IMR-90 (cell line): ENCODE measurements around the gene UBTD1. TPM values are rescaled to one million over a fixed set of nuclear protein-coding genes. Genes with fewer than 3 reads are reported as not detected.
A peak's percentile ranks its signal among the peaks of the same experiment; 100 is the strongest.

ENCODE experiments used
- ATAC-seq: fragments of 200-7000 bp; cut with Tn5 transposase; 2 replicates; pipeline ENCODE4 v1.9.1; 2020; ENCODE audit warnings: low read depth, mild to moderate bottlenecking, moderate library complexity
- BruUV-seq: library from RNA; stranded (reverse); fragments of 400-500 nt; replicated peaks from 2 replicates; lab custom pipeline; 2021; lab: Mats Ljungman, UMichigan
- CTCF ChIA-PET: fragments of 300-600 bp; formaldehyde crosslinking; extraction: SDS; loops from one replicate; lab custom pipeline; 2021; ENCODE audit warnings: antibody characterized with exemption; lab: Yijun Ruan, JAX
- POLR2A ChIA-PET: fragments of 300-600 bp; sonication (Branson Sonifier 250); formaldehyde crosslinking; loops from one replicate; lab custom pipeline; 2022; ENCODE audit warnings: antibody characterized with exemption; ENCODE audit not compliant: unreplicated experiment; lab: Charles Lee
- DNase-seq: peaks from one replicate; pipeline ENCODE4 v3.0.0; 2013
- H2AFZ ChIP-seq: replicated peaks from 2 replicates; pipeline ENCODE3; 2013; ENCODE audit warnings: low read length, mild to moderate bottlenecking; ENCODE audit not compliant: poor library complexity
- H2AK5ac ChIP-seq: 2 replicates; pipeline ENCODE4 v1.6.1; 2013; ENCODE audit warnings: low read depth, low read length, inconsistent platforms
- H2AK9ac ChIP-seq: replicated peaks from 2 replicates; pipeline ENCODE3; 2013; ENCODE audit warnings: mild to moderate bottlenecking, low read depth, low read length, moderate library complexity; ENCODE audit not compliant: poor library complexity
- H2BK120ac ChIP-seq: 2 replicates; pipeline ENCODE4 v1.6.1; 2013; ENCODE audit warnings: low read depth, low read length, inconsistent platforms
- H2BK15ac ChIP-seq: 3 replicates; pipeline ENCODE4 v1.6.1; 2013; ENCODE audit warnings: low read depth, low read length, inconsistent platforms
- H2BK20ac ChIP-seq: 2 replicates; pipeline ENCODE4 v1.6.1; 2013; ENCODE audit warnings: low read depth, mild to moderate bottlenecking, inconsistent platforms, low read length, moderate library complexity
- H2BK5ac ChIP-seq: 2 replicates; pipeline ENCODE4 v1.6.1; 2013; ENCODE audit warnings: mild to moderate bottlenecking, low read depth, low read length, inconsistent platforms; ENCODE audit not compliant: poor library complexity, severe bottlenecking
- H3K14ac ChIP-seq: replicated peaks from 2 replicates; pipeline ENCODE4 v1.6.1; 2013; ENCODE audit warnings: low read depth, low read length, inconsistent platforms
- H3K18ac ChIP-seq: 2 replicates; pipeline ENCODE4 v1.6.1; 2013; ENCODE audit warnings: low read depth, low read length, control low read depth
- H3K23ac ChIP-seq: 2 replicates; pipeline ENCODE4 v1.6.1; 2013; ENCODE audit warnings: low read depth, low read length, inconsistent platforms
- H3K27ac ChIP-seq: 2 replicates; pipeline ENCODE4 v1.5.1; 2013; ENCODE audit warnings: mild to moderate bottlenecking, control low read depth, low read length; ENCODE audit not compliant: insufficient read depth
- H3K27me3 ChIP-seq: 2 replicates; pipeline ENCODE4 v1.6.1; 2013; ENCODE audit warnings: low read length; ENCODE audit not compliant: control insufficient read depth, insufficient read depth
- H3K36me3 ChIP-seq: 2 replicates; pipeline ENCODE4 v1.6.1; 2013; ENCODE audit warnings: low read length, mixed read lengths; ENCODE audit not compliant: control insufficient read depth, insufficient read depth
- H3K4ac ChIP-seq: 2 replicates; pipeline ENCODE4 v1.6.1; 2013; ENCODE audit warnings: low read depth, low read length, inconsistent platforms
- H3K4me1 ChIP-seq: 2 replicates; pipeline ENCODE4 v1.6.1; 2013; ENCODE audit warnings: low read length, mixed read lengths; ENCODE audit not compliant: control insufficient read depth, insufficient read depth
- H3K4me2 ChIP-seq: 2 replicates; pipeline ENCODE4 v1.6.1; 2013; ENCODE audit warnings: low read depth, mild to moderate bottlenecking, control low read depth, low read length, moderate library complexity
- H3K4me3 ChIP-seq: 2 replicates; pipeline ENCODE4 v1.5.1; 2013; ENCODE audit warnings: low read depth, mild to moderate bottlenecking, control low read depth, low read length, moderate library complexity; ENCODE audit not compliant: insufficient read depth
- H3K56ac ChIP-seq: 2 replicates; pipeline ENCODE4 v1.6.1; 2013; ENCODE audit warnings: low read length, inconsistent platforms; ENCODE audit not compliant: insufficient read depth; ENCODE audit errors: extremely low read depth
- H3K79me1 ChIP-seq, 2 experiments: 2 replicates each; pipeline ENCODE4 v1.6.1; 2013; ENCODE audit warnings: low read length in 2 of 2, inconsistent platforms in 1 of 2, low read depth in 1 of 2
- H3K9ac ChIP-seq: 2 replicates; pipeline ENCODE4 v1.6.1; 2013; ENCODE audit warnings: low read depth, low read length, control low read depth
- H3K9me1 ChIP-seq: 2 replicates; pipeline ENCODE4 v1.6.1; 2013; ENCODE audit warnings: low read length, inconsistent platforms; ENCODE audit not compliant: insufficient read depth
- H3K9me3 ChIP-seq: 2 replicates; pipeline ENCODE4 v1.6.1; 2013; ENCODE audit warnings: low read length; ENCODE audit not compliant: control insufficient read depth, insufficient read depth
- H4K20me1 ChIP-seq: 2 replicates; pipeline ENCODE4 v1.6.1; 2013; ENCODE audit warnings: low read length, inconsistent platforms; ENCODE audit not compliant: insufficient read depth
- H4K5ac ChIP-seq: 2 replicates; pipeline ENCODE4 v1.6.1; 2013; ENCODE audit warnings: mild to moderate bottlenecking, low read depth, low read length, control low read depth
- H4K8ac ChIP-seq, 2 experiments: 2 replicates each; pipeline ENCODE4 v1.6.1; 2013; ENCODE audit warnings: low read depth in 2 of 2, low read length in 2 of 2, control low read depth in 1 of 2, inconsistent platforms in 1 of 2
- H4K91ac ChIP-seq: 2 replicates; pipeline ENCODE4 v1.6.1; 2013; ENCODE audit warnings: low read depth, low read length, inconsistent platforms; ENCODE audit not compliant: insufficient read depth
- BHLHE40 ChIP-seq: fragments of 150-350 bp; IDR thresholded peaks from 2 replicates; pipeline ENCODE4 v1.6.1; 2016; ENCODE audit warnings: mild to moderate bottlenecking, low read depth, low read length
- CEBPB ChIP-seq: IDR thresholded peaks from 2 replicates; pipeline ENCODE4 v1.6.1; 2012; ENCODE audit warnings: low read depth, low read length, improper control_type of control experiment
- CHD1 ChIP-seq: IDR thresholded peaks from 2 replicates; pipeline ENCODE4 v1.6.1; 2012; ENCODE audit warnings: low read depth, low read length, improper control_type of control experiment
- FOS ChIP-seq: fragments of 150-350 bp; IDR thresholded peaks from 2 replicates; pipeline ENCODE4 v1.6.1; 2016; ENCODE audit warnings: low read depth, low read length
- MAFK ChIP-seq: IDR thresholded peaks from 2 replicates; pipeline ENCODE4 v1.6.1; 2012; ENCODE audit warnings: low read depth, low read length, improper control_type of control experiment
- MAZ ChIP-seq: IDR thresholded peaks from 2 replicates; pipeline ENCODE4 v1.6.1; 2012; ENCODE audit warnings: low read depth, mild to moderate bottlenecking, low read length, improper control_type of control experiment, moderate library complexity, borderline replicate concordance
- MXI1 ChIP-seq: IDR thresholded peaks from 2 replicates; pipeline ENCODE4 v1.6.1; 2012; ENCODE audit warnings: low read depth, mild to moderate bottlenecking, low read length, moderate library complexity, borderline replicate concordance
- NFE2L2 ChIP-seq: fragments of 150-350 bp; IDR thresholded peaks from 2 replicates; pipeline ENCODE4 v1.6.1; 2016; ENCODE audit warnings: low read depth, mild to moderate bottlenecking, low read length
- POLR2A ChIP-seq: IDR thresholded peaks from 2 replicates; pipeline ENCODE4 v1.6.1; 2012; ENCODE audit warnings: mild to moderate bottlenecking, low read depth, low read length
- RAD21 ChIP-seq: IDR thresholded peaks from 2 replicates; pipeline ENCODE4 v1.6.1; 2012; ENCODE audit warnings: low read length, improper control_type of control experiment
- RCOR1 ChIP-seq: IDR thresholded peaks from 2 replicates; pipeline ENCODE4 v1.6.1; 2012; ENCODE audit warnings: mild to moderate bottlenecking, low read length, improper control_type of control experiment; ENCODE audit not compliant: insufficient replicate concordance
- RFX5 ChIP-seq: IDR thresholded peaks from 2 replicates; pipeline ENCODE4 v1.8.0; 2012; ENCODE audit warnings: low read depth, mild to moderate bottlenecking, low read length, moderate library complexity
- WGBS, 2 experiments: methylation state at CpG; one replicate each; pipeline versions ENCODE4 v1.1.5 to v1.1.7; 2013; ENCODE audit warnings: missing lambda C conversion rate in 2 of 2; ENCODE audit not compliant: insufficient read length in 1 of 2; ENCODE audit errors: extremely low coverage in 2 of 2; 5-methylcytosine and 5-hydroxymethylcytosine counted together
- dilution Hi-C: fragments of 300-500 bp; cut with HindIII; formaldehyde crosslinking; loops from one replicate; pipeline ENCODE4 v1.14.3; 2018; ENCODE audit warnings: low sequenced_read_pairs; ENCODE audit not compliant: unreplicated experiment
- in situ Hi-C: fragments of 300-500 bp; cut with MboI; formaldehyde crosslinking; loops from 3 replicates; pipeline ENCODE4 v1.14.3; 2019; ENCODE audit warnings: low sequenced_read_pairs, inconsistent platforms, mixed read lengths
- intact Hi-C: fragments of 100-400 bp; cut with micrococcal nuclease; formaldehyde crosslinking; loops from 2 replicates; pipeline ENCODE4 v1.10.0; 2022
- polyA plus RNA-seq, 3 experiments: library from polyadenylated mRNA; depleted of rRNA; stranded (reverse); fragments of >200 nt; gene quantifications; 2 replicates each; pipeline ENCODE4 v1.2.3, GENCODE V29; 2012; ENCODE audit warnings: low replicate concordance in 1 of 3
- total RNA-seq: library from RNA; depleted of rRNA; stranded (reverse); fragments of >200 nt; gene quantifications from 2 replicates; pipeline ENCODE4 v1.2.3, GENCODE V29; 2012
- TF ChIP-seq, protein P1 (sequence below): fragments of 150-350 bp; IDR thresholded peaks from 2 replicates; pipeline ENCODE4 v1.6.1; 2016; ENCODE audit warnings: low read depth, mild to moderate bottlenecking, low read length, moderate library complexity, borderline replicate concordance
- TF ChIP-seq, protein P2 (sequence below): fragments of 150-350 bp; IDR thresholded peaks from 2 replicates; pipeline ENCODE4 v1.6.1; 2017; ENCODE audit warnings: mild to moderate bottlenecking, antibody characterized with exemption, low read length, low read depth
- TF ChIP-seq, protein P3 (sequence below): conservative IDR thresholded peaks from 2 replicates; pipeline ENCODE4 v1.5.1; 2012; ENCODE audit warnings: mild to moderate bottlenecking, low read depth, low read length, improper control_type of control experiment

Gene UBTD1
- total and polyA plus RNA-seq, 2 of the 4 experiments (the other 2 are of a cell fraction): 21.9 to 44.9 TPM

DNA sequence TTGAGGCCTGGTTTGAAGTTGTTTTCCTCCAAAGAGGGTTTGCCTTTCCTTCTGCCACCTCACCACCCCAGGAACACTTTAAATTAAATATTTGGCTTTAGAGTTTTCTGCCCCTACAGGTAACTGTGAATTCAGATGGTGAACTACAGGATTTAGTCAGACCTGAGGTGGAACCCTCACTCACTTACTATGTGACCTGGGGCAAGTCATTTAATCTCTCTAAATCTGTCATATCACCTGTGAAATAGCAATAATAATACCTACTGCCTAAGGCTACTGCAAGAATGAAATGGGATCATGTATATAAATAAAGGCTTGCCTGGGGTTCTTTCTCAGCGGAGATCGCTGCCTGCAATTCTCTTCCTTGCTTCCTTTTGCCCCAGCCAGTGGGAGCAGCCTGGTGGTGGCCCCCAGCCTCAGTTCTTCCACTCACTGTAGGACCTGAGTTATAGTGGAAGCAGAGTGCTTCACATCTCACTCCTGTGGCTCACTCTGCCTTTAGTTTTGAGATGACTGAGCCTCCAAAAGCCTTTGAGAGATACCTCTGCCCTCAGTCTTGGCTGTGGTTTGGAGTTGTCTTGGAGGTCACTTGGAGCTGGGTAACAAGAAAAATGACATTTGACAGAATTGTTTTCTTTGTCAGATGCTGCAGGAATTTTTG is 67.7 kb downstream of the UBTD1 start:
- no peak overlapping the region for H3K4me2 ChIP-seq
- no peak overlapping the region; the same call in 1 of the 2 replicates for H2AK5ac ChIP-seq
- intact Hi-C loops: no loop called here
- dilution Hi-C loops: no loop called here
- H4K20me1 ChIP-seq: no peaks in the 10 kb centered on the region
- H3K9me1 ChIP-seq: no peaks in the 10 kb centered on the region
- in situ Hi-C loops: no loop called here
- no peak overlapping the region for H2BK5ac ChIP-seq
- no TSS peak for BruUV-seq
- no peak overlapping the region for H3K9ac ChIP-seq
- no peak overlapping the region for H2BK120ac ChIP-seq
- ChIA-PET POLR2A (no interaction called here), CTCF (interaction anchor here (0.7 kb wide), 1 partner anchor 64 kb away, joined by 3 read pairs; no protein-coding TSS in a partner anchor)
- H2AK9ac ChIP-seq: no peak overlapping the region
- no peak overlapping the region for H2BK15ac ChIP-seq
- no peak overlapping the region for H3K4ac ChIP-seq
- no peaks in the 10 kb centered on the region for H3K4me1 ChIP-seq
- no peak overlapping the region for H3K56ac ChIP-seq
- peak overlapping the region; percentile 41 for H2AFZ ChIP-seq
- ATAC-seq (no peak), DNase-seq (no peak)
- H4K8ac ChIP-seq: no peak overlapping the region
- H3K27ac ChIP-seq: no peak overlapping the region
- H3K27me3 ChIP-seq: no peaks in the 10 kb centered on the region
- H4K91ac ChIP-seq: no peak overlapping the region
- no peak overlapping the region for H4K5ac ChIP-seq
- no peak for TF ChIP-seq POLR2A
- TF ChIP-seq CEBPB: no peak
- no peak for TF ChIP-seq RCOR1
- no peak for TF ChIP-seq CHD1
- TF ChIP-seq RAD21: no peak
- no peak for TF ChIP-seq RFX5
- no peak for TF ChIP-seq MXI1
- TF ChIP-seq, protein P1, sequence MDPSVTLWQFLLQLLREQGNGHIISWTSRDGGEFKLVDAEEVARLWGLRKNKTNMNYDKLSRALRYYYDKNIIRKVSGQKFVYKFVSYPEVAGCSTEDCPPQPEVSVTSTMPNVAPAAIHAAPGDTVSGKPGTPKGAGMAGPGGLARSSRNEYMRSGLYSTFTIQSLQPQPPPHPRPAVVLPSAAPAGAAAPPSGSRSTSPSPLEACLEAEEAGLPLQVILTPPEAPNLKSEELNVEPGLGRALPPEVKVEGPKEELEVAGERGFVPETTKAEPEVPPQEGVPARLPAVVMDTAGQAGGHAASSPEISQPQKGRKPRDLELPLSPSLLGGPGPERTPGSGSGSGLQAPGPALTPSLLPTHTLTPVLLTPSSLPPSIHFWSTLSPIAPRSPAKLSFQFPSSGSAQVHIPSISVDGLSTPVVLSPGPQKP: no peak
- no peak for TF ChIP-seq NFE2L2
- TF ChIP-seq MAZ: no peak
- no peak for TF ChIP-seq FOS
- no peak for TF ChIP-seq MAFK
- no peak for TF ChIP-seq BHLHE40
- TF ChIP-seq, protein P2, sequence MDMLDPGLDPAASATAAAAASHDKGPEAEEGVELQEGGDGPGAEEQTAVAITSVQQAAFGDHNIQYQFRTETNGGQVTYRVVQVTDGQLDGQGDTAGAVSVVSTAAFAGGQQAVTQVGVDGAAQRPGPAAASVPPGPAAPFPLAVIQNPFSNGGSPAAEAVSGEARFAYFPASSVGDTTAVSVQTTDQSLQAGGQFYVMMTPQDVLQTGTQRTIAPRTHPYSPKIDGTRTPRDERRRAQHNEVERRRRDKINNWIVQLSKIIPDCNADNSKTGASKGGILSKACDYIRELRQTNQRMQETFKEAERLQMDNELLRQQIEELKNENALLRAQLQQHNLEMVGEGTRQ: no peak
- TF ChIP-seq, protein P3, sequence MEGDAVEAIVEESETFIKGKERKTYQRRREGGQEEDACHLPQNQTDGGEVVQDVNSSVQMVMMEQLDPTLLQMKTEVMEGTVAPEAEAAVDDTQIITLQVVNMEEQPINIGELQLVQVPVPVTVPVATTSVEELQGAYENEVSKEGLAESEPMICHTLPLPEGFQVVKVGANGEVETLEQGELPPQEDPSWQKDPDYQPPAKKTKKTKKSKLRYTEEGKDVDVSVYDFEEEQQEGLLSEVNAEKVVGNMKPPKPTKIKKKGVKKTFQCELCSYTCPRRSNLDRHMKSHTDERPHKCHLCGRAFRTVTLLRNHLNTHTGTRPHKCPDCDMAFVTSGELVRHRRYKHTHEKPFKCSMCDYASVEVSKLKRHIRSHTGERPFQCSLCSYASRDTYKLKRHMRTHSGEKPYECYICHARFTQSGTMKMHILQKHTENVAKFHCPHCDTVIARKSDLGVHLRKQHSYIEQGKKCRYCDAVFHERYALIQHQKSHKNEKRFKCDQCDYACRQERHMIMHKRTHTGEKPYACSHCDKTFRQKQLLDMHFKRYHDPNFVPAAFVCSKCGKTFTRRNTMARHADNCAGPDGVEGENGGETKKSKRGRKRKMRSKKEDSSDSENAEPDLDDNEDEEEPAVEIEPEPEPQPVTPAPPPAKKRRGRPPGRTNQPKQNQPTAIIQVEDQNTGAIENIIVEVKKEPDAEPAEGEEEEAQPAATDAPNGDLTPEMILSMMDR: no peak
- no peak overlapping the region for H3K18ac ChIP-seq
- no peak overlapping the region for H2BK20ac ChIP-seq
- no CpG with 5 or more reads among the region's 2 CpGs for WGBS, 2 experiments
- peaks cover 19% of the 10 kb centered on the region for H3K36me3 ChIP-seq
- H3K79me1 ChIP-seq: peaks cover 11 to 18% of the 10 kb centered on the region in 2 experiments; a peak in 2 of 4 replicates
- no peak overlapping the region; the same call in 1 of the 2 replicates for H3K14ac ChIP-seq
- H3K23ac ChIP-seq: no peak overlapping the region
- no peaks in the 10 kb centered on the region for H3K9me3 ChIP-seq
- no peak overlapping the region for H3K4me3 ChIP-seq
